NCI-H2029 treated with DMSO at 0.1 percent for 48 hours (cell line): ENCODE data around the gene SLC25A13.
"Not testable (repeated sequence)": the region's sequence is repeated elsewhere in the genome, so short reads cannot be mapped to it uniquely, and the experiment has no call there.

Experiments
- DNase-seq: peaks from one replicate; lab custom pipeline; 2025; lab: John Stamatoyannopoulos, UW

The SLC25A13 gene

DNA sequence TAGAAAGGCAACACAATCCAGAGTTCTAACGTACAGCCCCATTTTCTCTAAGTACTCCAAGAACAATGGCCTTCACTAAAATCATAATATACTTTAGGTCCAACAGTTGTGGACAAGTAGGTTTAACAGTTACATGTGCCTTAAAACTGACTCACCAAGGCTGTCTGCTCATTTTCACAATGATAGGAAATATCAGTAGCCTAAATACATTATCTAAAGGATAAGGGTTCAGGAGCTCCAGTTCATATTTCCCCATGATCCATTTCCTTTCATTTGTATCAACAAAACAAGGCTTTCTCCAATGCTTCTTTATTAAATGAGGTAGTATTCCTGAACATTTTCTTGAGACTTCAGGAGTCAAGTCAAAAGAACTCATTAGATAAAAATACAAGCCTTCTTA, 164.0 kb downstream of the SLC25A13 start:
- DNase-seq: no peak

DNA sequence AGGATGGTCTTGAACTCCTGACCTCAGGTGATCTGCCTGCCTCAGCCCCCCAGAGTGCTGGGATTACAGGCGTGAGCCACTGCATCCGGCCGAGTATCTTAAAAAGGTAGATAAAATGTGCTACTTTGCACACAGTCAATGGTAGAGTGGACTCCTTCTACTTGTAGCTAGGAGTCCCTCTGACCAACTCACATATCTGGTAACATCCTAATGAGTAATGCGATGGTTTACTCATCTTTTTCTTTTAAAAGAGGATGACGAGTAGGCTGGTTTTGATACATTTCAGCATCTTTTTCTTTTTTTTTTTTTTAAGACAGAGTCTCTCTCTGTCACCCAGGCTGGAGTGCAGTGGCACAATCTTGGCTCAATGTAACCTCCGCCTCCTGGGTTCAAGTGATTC, 167.4 kb downstream of the SLC25A13 start:
- DNase-seq: not testable (repeated sequence)

DNA sequence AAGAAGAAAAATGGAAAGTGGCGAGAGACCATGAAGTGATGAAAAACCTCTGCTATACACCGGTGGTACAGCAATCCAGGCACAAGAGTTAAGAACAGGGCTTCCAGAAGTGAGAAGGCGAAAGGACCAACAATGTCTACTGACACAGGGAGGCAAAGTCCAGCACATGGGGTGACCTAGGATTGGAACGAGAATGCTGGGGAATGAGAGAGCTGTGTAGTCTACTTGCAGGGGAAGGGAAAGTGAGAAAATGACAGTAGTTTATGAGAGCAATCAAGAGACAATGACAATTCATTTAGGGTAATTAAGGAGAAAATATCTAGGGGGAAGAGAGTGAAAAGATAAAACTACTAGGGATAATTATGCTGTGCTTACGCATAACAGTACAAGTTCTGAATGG, 169.2 kb downstream of the SLC25A13 start:
- no peak for DNase-seq

DNA sequence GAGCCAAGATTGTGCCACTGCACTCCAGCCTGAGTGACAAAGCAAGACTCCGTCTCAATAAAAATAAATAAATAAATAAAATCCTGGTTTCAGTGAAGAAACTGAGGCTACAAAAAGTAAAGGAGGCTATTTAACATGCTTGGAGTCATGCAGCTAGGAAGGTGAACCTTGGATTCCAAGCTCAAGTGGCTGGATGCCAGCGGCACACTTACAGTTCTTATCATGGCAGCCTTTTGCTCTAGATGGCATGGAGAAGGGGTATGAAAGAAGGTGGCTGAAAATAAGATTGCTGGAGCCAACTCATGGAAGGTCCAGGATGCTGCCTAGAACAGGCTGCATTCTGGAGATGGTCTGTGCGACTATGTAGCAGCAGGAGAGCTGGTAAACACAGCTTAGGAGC, 170.0 kb downstream of the SLC25A13 start:
- no peak for DNase-seq

DNA sequence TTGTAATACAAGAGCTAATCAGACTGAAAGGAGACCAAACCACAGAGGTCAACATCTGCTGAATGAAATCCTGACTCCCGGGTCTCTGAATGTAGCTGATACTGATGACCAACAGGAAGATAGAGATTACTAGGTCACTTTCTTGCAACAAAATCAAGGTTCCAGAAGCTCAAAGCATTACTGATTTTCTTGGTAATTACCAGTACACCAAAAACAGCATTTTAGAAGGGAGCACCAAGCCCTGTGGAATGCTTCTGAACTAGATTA, 177.7 kb downstream of the SLC25A13 start:
- DNase-seq: no peak

DNA sequence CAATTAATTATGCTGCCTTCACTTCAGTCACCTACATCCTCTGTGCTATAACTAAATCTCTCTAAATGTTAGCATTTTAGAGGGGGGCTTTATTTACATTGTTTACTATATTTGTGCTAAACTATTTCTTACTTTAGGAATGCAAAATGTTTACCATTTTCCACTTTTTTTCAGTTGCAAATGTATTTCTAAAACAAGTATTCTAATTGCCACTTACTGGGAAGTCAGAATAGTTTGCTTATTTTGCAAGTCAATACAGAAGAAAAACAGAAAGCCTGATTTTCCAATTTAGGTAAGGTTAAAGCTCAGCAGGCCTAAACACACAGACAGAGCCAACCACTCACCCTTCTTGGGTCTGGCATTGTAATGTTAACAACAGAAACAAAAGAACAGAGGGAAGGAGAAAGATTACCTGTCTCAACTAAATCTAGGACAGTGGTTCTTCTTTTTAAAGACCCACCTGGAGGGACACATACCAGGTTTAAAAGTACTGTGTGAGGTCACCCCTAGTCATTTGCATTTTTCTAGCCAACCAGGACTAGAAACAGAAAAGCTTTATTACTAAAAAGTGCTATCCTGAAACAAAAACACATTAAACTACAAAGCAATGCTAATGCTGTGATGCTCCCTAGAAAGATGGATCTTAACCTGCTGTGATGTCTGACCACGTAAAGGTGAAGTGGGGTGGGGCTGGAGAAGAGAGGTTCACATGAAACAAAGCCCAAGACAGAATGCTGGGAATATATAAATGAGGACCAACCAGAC, 178.2 kb downstream of the SLC25A13 start:
- no peak for DNase-seq

DNA sequence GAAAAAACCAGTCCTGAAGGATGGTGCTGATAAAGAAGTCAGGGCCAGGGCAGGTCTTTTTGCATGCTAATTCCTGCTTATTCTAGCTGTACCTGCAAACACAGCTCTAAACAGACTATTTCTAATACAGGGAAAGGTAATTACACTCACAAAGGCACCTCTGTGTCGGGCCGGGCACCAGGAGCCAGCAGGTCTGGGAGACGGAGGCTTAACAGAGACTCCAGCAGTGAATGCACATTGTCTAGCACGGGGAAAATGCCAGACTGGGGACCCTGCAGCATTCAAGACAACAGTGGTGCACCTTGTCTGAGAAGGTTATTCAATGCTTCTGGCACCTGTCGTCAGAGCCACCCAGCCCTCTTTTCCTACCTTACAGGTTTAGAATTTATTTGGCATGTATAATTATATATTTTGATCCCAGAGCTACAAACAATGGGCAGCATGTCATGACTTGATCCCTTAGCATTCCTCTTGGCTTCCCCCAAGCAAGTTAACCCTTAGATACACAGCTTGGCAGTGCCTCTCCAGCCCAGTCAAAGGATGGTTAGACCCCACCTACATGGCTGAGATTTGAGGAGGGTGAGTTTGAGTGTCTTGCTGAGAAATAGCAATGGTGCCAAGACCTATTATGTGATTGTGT, 185.2 kb downstream of the SLC25A13 start:
- no peak for DNase-seq

DNA sequence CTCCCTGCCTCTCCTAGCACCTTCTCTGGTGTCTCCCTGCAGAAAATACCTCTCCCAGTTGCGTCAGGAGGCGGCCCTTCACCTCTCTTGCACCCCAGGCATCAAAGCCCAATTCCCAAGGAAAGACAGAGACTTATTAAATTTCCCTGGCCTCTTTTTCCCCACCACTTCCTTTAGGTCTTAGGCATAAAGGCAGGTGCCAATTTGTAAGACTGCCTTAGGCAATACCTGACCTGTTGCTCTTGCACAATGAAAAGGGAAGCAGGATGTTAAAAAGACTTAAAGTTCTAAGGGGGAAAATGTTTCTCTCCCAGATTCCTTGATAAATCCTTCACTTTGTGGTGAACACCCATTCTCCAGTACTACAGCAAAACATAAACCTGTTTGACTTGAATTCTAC, 186.7 kb downstream of the SLC25A13 start:
- no peak for DNase-seq

DNA sequence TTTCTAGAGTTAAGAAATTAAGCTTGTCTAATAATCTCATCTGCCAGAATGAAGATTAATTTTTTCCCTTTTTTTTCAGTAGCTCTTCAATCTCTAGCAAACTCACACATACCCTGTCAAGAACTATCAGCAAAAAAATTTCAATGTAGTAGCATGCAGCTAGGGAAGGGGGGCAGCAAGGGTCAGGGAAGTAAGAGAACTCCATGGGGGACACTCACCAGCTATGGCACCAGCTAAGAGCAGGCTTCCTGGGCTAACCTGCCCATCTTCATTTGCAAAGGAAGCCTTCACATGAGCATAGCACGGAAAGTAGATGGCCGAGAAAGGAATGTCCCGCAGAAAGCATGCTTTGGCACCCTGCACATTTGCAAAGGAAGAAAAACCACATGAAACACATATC, 190.4 kb downstream of the SLC25A13 start:
- DNase-seq: no peak

DNA sequence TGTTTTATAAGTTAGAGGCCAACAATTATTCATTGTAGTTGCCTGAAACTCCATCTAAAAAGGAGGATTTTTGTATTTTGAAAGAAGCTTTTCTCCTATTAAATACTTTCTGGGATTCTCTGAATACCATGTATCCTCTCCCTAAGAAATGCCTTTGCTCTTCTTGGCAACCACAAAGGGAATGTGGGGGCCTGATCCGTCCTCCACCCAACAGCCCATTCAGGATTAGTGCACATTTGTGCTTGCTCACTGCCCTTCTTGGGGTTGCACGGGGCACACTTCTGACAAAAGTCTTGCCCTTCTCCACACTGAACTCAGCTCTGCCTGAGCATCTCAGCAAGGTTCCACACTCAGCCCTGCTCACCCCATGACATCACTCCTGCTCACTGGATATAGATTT, 194.2 kb downstream of the SLC25A13 start:
- DNase-seq: no peak

DNA sequence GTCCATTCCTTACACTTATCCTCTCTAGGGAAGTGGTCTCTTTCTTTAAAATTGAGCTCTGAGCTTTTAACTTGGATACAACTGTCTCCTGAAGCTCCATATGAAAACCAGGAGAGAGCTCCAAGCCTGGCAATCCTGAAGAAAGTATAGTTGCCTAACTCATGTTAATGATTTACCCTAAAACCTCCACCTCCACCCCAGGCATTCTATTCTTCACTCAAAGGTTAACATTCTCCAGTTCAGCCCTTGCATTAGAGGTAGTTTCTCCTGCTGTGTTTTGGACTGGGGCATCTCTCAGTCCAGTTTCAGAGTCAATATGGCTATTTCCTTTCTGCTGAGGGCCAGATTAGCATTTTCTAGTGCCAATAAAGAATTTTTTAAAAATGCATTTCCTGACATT, 195.5 kb downstream of the SLC25A13 start:
- no peak for DNase-seq

DNA sequence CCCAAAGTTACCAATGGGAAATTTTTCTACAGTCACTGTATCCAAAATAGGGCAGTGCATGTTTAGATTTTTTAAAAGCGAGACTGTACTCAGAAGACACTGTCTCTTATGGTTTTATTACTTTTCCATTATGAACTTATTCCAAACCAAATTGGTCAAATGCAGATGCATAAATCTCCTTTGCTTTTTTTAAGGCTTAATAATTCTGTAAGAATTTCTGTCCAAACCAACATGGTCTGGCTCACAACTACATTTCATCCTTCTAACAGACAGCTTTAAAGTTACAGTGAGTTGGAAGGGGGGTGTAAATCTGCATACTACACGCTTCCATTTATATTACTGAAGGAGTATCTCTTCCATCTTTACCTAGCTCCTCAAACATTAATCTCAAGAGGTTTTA, 199.2 kb downstream of the SLC25A13 start:
- no peak for DNase-seq

DNA sequence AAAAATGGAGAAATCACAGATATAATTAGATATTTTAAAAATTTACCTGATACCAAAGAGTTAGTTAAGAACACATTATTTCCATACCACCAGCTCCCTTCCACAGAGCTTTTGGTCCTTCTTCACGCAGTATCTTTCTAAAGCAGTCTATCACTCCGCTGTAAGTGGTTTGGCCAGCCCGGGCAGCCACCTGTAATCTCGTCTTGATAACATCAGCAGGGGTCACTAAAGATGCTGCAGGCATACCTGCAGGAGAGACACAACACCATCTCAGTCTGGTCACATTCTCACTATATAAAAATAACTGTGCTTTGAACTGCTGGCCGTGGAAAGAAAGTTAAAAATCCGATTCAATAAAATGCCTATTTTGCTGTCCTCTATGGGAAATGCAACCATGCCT, 200.1 kb downstream of the SLC25A13 start:
- DNase-seq: no peak

DNA sequence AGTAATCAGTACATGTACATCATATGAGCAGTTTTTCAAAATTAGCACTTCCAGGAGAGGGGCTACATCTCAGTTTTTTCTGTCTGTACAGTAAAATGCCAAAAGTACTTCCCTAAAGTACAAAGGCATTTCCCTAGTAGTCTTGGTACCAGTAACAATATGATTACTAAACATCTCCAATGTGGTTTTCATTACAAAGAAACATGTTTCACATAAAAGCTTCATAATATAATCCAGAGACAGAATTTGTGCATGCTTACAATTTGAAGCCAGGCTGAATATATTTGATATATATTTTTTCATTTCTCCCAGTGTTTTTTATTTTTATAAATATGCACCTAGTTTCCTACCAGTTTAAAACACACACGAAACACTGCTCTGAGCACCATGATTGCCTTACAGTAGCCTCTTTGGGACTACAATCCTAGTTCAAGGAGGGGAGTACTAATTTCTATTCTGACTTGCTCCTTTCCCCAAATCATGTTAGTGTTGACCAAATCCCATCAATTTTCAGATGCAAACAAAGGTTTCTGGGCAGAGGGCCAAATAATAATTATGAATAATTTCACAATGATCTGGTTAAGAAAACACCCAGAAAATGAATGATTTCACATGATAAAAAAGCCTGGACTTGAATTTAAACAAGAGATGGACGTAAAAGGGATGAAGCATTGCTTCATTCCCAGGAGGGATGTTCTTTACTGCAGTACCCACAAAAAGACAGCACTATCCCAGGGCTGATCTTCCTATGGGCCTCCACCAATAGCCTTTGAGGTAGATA, 201.3 kb downstream of the SLC25A13 start:
- no peak for DNase-seq

DNA sequence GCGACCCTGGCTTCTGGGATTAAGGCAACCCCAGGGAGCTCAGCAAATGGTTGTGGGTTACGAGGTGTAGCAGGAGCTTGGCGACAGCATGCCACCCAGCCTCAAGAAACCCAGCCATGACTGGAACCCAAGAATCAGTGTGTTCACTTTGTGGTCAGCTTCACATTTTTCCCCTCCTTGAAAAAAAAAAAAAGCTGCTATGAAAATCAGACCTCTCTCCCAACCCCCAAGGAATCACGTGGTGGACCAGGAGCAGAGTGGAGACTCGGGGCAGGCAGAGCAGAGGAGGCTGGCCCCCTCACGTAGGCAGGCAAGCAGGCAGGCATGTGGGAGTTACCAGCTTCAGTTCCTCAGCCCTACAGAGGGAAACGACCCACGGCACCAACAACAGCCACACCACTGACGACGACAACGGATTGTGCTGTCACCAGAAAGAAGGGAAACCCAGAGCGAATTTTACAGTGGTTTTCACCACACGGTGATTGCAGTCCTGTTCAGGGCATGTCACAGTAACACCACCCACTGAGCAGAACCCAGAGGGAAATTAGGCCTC, 203.4 kb downstream of the SLC25A13 start:
- DNase-seq: no peak

DNA sequence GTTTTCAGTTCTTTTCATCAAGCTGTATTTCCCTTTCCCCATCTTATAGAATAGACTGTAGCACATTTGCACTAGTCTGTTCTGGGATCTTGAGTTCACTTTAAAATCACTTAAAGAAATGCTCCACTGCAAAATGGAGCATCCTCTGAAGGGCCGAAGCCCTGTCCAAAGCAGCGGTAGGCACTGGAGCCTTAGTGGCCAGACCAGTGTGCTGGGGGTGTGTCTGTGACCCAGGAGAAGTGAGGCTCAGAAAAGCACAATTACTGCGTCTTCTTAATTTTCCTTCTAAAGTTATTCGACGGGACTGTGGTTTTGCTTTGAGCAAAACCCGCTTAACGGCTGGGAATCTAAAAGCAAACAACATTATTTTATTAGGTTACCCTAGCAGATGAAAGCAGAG, 205.7 kb downstream of the SLC25A13 start:
- DNase-seq: no peak

DNA sequence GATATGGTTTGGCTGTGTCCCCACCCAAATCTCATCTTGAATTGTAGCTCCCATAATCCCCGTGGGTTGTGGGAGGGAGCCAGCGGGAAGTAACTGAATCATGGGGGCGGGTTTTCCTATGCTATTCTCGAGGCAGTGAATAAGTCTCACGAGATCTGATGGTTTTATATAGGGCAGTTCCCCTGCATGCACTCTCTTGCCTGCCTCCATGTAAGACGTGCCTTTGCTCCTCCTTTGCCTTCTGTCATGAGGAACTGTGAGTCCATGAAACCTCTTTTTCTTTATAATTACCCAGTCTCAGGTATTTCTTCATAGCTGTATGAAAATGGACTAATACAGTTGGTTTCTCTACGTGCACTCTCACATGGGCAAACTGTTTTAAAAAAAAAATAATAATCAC, 207.7 kb downstream of the SLC25A13 start:
- DNase-seq: no peak

DNA sequence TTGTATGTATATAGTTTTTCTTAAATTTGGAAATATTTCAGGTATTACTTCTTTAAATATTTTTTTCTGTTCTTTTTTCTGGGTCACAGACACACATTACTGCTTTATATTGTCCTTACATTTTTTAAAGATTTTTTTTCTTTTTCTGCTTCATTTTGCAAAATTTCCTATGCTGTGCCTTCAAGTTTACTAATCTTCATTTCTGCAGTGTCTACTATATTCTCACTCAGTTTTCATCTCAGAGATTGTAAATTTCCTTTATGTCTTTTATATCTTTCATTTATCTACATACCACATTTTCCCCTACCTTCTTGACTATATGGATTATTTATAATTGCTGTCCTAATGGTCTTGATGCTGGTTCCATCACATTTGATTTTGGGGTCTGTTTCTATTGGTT, 210.5 kb downstream of the SLC25A13 start:
- DNase-seq: no peak

DNA sequence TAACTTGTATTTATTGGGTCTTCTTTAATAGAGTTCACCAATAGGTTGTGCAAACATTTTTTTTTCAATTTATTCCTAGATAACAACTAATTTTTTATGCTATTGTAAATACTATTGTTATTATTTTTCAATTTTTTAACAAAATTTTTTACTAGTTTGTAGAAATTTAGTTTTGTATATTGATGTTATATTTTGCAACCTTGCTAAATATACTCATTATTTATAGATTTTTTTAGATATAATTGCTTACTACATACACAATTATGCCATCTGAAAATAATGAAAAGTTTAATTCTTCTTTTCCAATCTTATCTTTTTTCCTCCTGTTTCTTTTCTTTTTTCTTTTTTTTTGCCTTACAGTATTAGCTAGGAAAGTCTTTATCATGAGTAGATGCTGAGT, 216.9 kb downstream of the SLC25A13 start:
- DNase-seq: no peak

DNA sequence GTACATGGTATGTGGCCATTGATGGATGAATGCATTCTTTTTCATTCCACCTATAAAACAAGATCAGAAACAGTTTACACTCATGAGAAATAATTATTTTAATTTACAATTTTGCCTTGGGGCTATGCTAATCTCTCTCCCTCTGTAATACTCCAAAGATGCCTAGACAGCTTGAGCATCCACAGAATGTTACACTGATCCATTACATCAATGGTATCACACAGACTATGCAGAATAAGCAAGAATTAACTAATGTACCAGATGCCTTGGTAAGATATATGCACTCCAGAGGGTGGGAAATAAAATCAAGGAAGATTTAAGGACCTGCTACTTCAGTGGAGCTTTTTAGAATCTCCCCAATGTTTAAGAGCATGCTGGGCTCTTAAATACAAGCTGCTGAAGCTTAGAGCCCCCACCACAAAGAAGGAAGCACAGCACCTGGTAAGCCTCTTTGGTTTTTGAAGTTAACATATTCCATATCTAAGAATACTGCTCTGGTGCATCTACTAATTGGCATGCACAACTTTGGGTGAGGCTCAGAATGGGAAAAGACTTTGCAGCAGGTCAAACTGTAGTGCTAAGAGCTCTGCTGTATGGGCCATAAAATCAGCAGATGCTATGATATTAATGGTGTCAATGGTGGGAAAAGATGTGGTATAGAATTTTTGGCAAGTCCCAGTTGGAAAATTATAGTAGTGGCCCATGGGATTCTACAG, 219.6 kb downstream of the SLC25A13 start:
- no peak for DNase-seq

DNA sequence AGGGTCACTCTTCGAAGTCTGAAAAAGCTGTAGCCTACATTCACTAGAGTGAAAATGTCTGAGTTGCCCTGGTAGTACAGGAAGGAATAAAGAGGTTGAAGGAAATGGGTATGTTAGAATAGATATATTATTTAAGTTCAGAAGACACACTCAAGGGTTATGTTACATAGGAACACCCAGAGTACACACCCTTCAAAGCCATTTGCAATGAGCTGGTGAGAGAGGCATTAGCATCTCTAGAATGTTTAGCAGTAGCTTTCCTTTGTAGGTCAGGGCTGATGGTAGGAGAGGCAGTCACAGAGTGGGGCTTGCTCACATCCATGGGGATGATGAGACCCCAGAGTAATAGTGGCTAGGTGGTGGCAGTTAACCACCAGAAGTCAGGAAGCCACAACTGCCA, 221.2 kb downstream of the SLC25A13 start:
- DNase-seq: no peak

DNA sequence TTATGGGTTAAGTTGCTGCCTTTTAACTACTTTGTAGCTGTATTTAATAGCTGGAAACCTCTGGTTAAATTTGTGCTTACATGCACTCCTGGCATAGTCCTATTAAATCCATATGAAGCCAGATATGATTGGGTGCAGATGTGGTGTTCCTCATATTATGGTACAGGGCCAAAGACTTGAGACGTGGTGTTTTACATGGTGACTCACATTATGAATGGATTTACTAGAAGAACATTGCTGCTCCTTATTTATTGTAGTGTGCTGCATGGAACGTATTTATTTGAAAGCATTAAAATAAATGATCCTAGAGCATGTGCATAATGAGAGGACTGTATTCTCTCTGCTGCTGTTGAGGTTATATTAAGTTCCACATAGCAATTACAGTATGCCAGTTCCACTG, 224.1 kb downstream of the SLC25A13 start:
- no peak for DNase-seq

DNA sequence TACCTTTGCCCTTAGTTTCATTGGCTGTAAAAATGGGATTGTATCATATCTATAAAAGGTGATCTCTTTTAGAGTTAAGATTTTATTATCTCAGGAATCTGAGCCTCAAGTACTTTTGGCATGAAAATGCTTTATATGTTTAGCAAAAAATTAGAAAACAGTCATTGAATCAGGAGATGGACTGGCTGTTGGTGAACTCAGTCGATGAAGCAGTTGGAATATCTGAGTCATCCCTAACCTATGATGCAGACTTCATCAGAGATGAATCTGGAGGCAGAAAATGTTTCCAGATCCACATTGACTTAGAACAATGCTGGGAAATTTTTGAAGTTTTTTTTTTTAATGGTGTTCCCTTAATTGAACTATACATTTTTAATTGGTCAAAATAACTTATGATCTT, 228.5 kb downstream of the SLC25A13 start:
- DNase-seq: no peak
